ENCODE measurements around the gene HTD2. TPM values are rescaled to one million over a fixed set of nuclear protein-coding genes. Genes with fewer than 3 reads are reported as not detected.
A peak's percentile ranks its signal among the peaks of the same experiment; 100 is the strongest.

The HTD2 gene
- total and polyA plus RNA-seq, 2 donors (not counting 3 experiments of a cell fraction or from before 2014, with no cell fraction given) = 8.2 to 10.3 TPM

GRCh38 chr3:58333206-58334012 lies 27.1 kb downstream of the HTD2 start:
- BruUV-seq (replicated peaks) = no TSS peak
- dilution Hi-C loops (cut with MboI; ENCODE audit: extremely low pct_ligation_motif_present, low sequenced_read_pairs) (no loop called here), intact Hi-C loops (cut with micrococcal nuclease) (loop anchor here (1.0 to 10.0 kb wide), 5 partner anchors 53 to 1569 kb away; partner anchors contain the start of gene PDHB)
- Histone ChIP-seq H3K36me3 (ENCODE audit: control insufficient read depth in 2 of 2, extremely low read depth in 1 of 2, insufficient read depth in 2 of 2, low read length in 2 of 2) (no peaks in the 10 kb centered on the region), H2AFZ (ENCODE audit: low read depth, low read length) (peak overlapping the region; percentile 77), H3K9ac (replicated peaks; ENCODE audit: extremely low read depth, insufficient read depth, low read length) (peak overlapping the region; percentile 40), H4K20me1 (replicated peaks; ENCODE audit: control insufficient read depth, extremely low read depth, insufficient read depth, low read length) (no peaks in the 10 kb centered on the region), H3K4me3 (replicated peaks in 1 of 3; ENCODE audit: insufficient read depth in 1 of 3, low read depth in 1 of 3, low read length in 3 of 3) (peak overlapping the region; percentile 63 to 71 (median 63)), H3K27me3 (ENCODE audit: control insufficient read depth in 2 of 2, insufficient read depth in 2 of 2, low read length in 2 of 2) (no peaks in the 10 kb centered on the region), H3K4me1 (ENCODE audit: control insufficient read depth, extremely low read depth, insufficient read depth, low read length) (peaks cover 12% of the 10 kb centered on the region), H3K9me3 (replicated peaks; ENCODE audit: control insufficient read depth, insufficient read depth, low read length) (no peaks in the 10 kb centered on the region), H3K79me2 (ENCODE audit: control insufficient read depth, insufficient read depth, low read length) (peaks cover 3% of the 10 kb centered on the region), H3K27ac (ENCODE audit: insufficient read depth, low read depth, low read length) (no peak overlapping the region), H3K4me2 (ENCODE audit: insufficient read depth, low read length) (peak overlapping the region; percentile 89), H3K9me1 (replicated peaks; ENCODE audit: control insufficient read depth, extremely low read depth, insufficient read depth, low read length) (no peaks in the 10 kb centered on the region)
- DNase-seq (ENCODE audit: low read depth, low spot score) (peak; percentile 46), FAIRE-seq (no peak)
- CTCF ChIA-PET = interaction anchor here (0.6 to 2.5 kb wide), 9 partner anchors 8 to 193 kb away, joined by 3 to 18 read pairs (median 4); partner anchors contain the start of genes HTD2 and RPP14
- TF ChIP-seq POLR2A (IDR thresholded peaks at IDR 0.05; ENCODE audit: low read depth, low read length) = no peak
- TF ChIP-seq EZH2 (IDR thresholded peaks at IDR 0.05; ENCODE audit: borderline replicate concordance, low read depth, low read length, severe bottlenecking) = no peak
- TF ChIP-seq CTCF (IDR thresholded peaks at IDR 0.05; ENCODE audit: extremely low read depth in 1 of 2, insufficient read depth in 1 of 2, low read depth in 1 of 2, low read length in 2 of 2) = no peak
- TF ChIP-seq FOS (IDR thresholded peaks at IDR 0.05; ENCODE audit: borderline replicate concordance, insufficient read depth, low read length) = no peak
- no peak for TF ChIP-seq MYC (IDR thresholded peaks at IDR 0.05; ENCODE audit: low read depth, low read length)
- no peak for TF ChIP-seq MAX (IDR thresholded peaks at IDR 0.05; ENCODE audit: insufficient read depth, insufficient read length)
- no peak for TF ChIP-seq POLR2AphosphoS5 (IDR thresholded peaks at IDR 0.05; ENCODE audit: insufficient read depth, low read depth, low read length)
- no peak for TF ChIP-seq GATA2 (IDR thresholded peaks at IDR 0.05; ENCODE audit: insufficient read depth, insufficient read length, low read depth, low read length)
- TF ChIP-seq JUN (IDR thresholded peaks at IDR 0.05; ENCODE audit: borderline replicate concordance, insufficient read depth, insufficient read length, low read depth) = no peak
- POLR2A ChIA-PET = no interaction called here

All from endothelial cell of umbilical vein (primary cell).